HFFc6 (cell line): ENCODE measurements around the gene GRAMD2A. TPM values are rescaled to one million over a fixed set of nuclear protein-coding genes. Genes with fewer than 3 reads are reported as not detected.

Source experiments
- DNase-seq: peaks from one replicate; pipeline ENCODE4 v3.0.0-alpha.2; 2018
- H3K27ac Mint-ChIP-seq: 2 replicates; pipeline ENCODE4 v1.8.0; 2020; ENCODE audit warnings: mild to moderate bottlenecking, mixed read lengths
- H3K27me3 Mint-ChIP-seq: 2 replicates; pipeline ENCODE4 v1.8.0; 2021; ENCODE audit warnings: mild to moderate bottlenecking, moderate library complexity, mixed read lengths; ENCODE audit not compliant: insufficient read depth
- H3K36me3 Mint-ChIP-seq: 2 replicates; pipeline ENCODE4 v1.8.0; 2021; ENCODE audit warnings: low read depth, mixed read lengths
- H3K4me1 Mint-ChIP-seq: 2 replicates; pipeline ENCODE4 v1.8.0; 2020; ENCODE audit warnings: low read depth, mixed read lengths
- H3K4me3 Mint-ChIP-seq: 2 replicates; pipeline ENCODE4 v1.8.0; 2020; ENCODE audit warnings: mild to moderate bottlenecking, moderate library complexity, mixed read lengths
- H3K9me3 Mint-ChIP-seq: 2 replicates; pipeline ENCODE4 v1.8.0; 2020; ENCODE audit warnings: mild to moderate bottlenecking, mixed read lengths
- CTCF ChIP-seq: fragments of 200-600 bp; sonication (generic); IDR thresholded peaks from 2 replicates; pipeline ENCODE4 v1.5.0; 2021; ENCODE audit warnings: antibody characterized with exemption, mild to moderate bottlenecking
- total RNA-seq, 6 experiments: library from RNA; stranded (reverse); fragmentation: NEBNext Ultra II Directional; extraction: Animal tissue kit (Norgen Biotek cat#: 25700); gene quantifications; 2 replicates in 1 of 6; 3 replicates in 5 of 6; pipeline ENCODE4 v1.2.3, GENCODE V29; 2021

GRAMD2A gene
- total RNA-seq, 6 experiments from 2014 or later = 0.14 TPM; not detected in 5

- Mint-ChIP-seq H3K27ac (no peak overlapping the region), H3K4me3 (no peak overlapping the region), H3K27me3 (peaks cover 34% of the 10 kb centered on the region), H3K9me3 (no peaks in the 10 kb centered on the region), H3K36me3 (no peaks in the 10 kb centered on the region), H3K4me1 (peaks cover 7% of the 10 kb centered on the region)
- TF ChIP-seq CTCF = no peak
- DNase-seq = no peak
These were observed 30.7 kb downstream of the GRAMD2A start for GRCh38 chr15:72166716-72167417.

- no peak for TF ChIP-seq CTCF
- H3K4me1 Mint-ChIP-seq = peaks cover 7% of the 10 kb centered on the region
- no peaks in the 10 kb centered on the region for H3K9me3 Mint-ChIP-seq
These were observed 33.9 kb downstream of the GRAMD2A start for GRCh38 chr15:72163719-72164118.

GRCh38 chr15:72162569-72162968 lies 35.0 kb downstream of the GRAMD2A start:
- no peaks in the 10 kb centered on the region for H3K36me3 Mint-ChIP-seq
- no peak overlapping the region for H3K4me3 Mint-ChIP-seq
- no peak for TF ChIP-seq CTCF
- peaks cover 20% of the 10 kb centered on the region for H3K27me3 Mint-ChIP-seq
- H3K27ac Mint-ChIP-seq = no peak overlapping the region
- no peaks in the 10 kb centered on the region for H3K9me3 Mint-ChIP-seq
- no peaks in the 10 kb centered on the region for H3K4me1 Mint-ChIP-seq
- DNase-seq = no peak

More at GRCh38 chr15:72163719-72164118, 33.9 kb downstream of the GRAMD2A start:
- H3K4me3 Mint-ChIP-seq = no peak overlapping the region
- no peak overlapping the region for H3K27ac Mint-ChIP-seq
- peaks cover 26% of the 10 kb centered on the region for H3K27me3 Mint-ChIP-seq
- no peaks in the 10 kb centered on the region for H3K36me3 Mint-ChIP-seq
- no peak for DNase-seq

GRCh38 chr15:72161361-72162132 lies 36.0 kb downstream of the GRAMD2A start:
- TF ChIP-seq CTCF = no peak
- no peak for DNase-seq
- Mint-ChIP-seq H3K27me3 (peaks cover 20% of the 10 kb centered on the region), H3K9me3 (no peaks in the 10 kb centered on the region), H3K4me3 (no peak overlapping the region), H3K4me1 (no peaks in the 10 kb centered on the region), H3K27ac (no peak overlapping the region), H3K36me3 (no peaks in the 10 kb centered on the region)

GRCh38 chr15:72160696-72161245 lies 36.8 kb downstream of the GRAMD2A start:
- Mint-ChIP-seq H3K4me1 (peaks cover 2% of the 10 kb centered on the region), H3K27ac (no peak overlapping the region), H3K36me3 (no peaks in the 10 kb centered on the region), H3K27me3 (peaks cover 18% of the 10 kb centered on the region), H3K4me3 (no peak overlapping the region), H3K9me3 (no peaks in the 10 kb centered on the region)
- no peak for TF ChIP-seq CTCF
- DNase-seq = no peak
